Caco-2 (cell line): ENCODE data around the gene CDH6. TPM values are rescaled to one million over a fixed set of nuclear protein-coding genes. Genes with fewer than 3 reads are reported as not detected.

Experiments used
- BruUV-seq: library from RNA; stranded (reverse); fragments of 400-500 nt; replicated peaks from 2 replicates; lab custom pipeline; 2021; lab: Mats Ljungman, UMichigan
- CTCF ChIA-PET: fragments of 300-600 bp; sonication (Branson Sonifier 250); formaldehyde crosslinking; loops from one replicate; lab custom pipeline; 2022; ENCODE audit warnings: antibody characterized with exemption; lab: Charles Lee
- POLR2A ChIA-PET: fragments of 300-600 bp; sonication (Branson Sonifier 250); formaldehyde crosslinking; loops from one replicate; lab custom pipeline; 2022; ENCODE audit warnings: antibody characterized with exemption; lab: Charles Lee
- DNase-seq, 2 experiments: peaks; one replicate each; pipeline versions ENCODE4 v3.0.0 to v3.0.0-alpha.2; 2020 to 2022
- H3K27me3 ChIP-seq: replicated peaks from 2 replicates; pipeline ENCODE4 v1.6.0; 2011; ENCODE audit warnings: low read length; ENCODE audit not compliant: control insufficient read depth, insufficient read depth
- H3K36me3 ChIP-seq: 2 replicates; pipeline ENCODE4 v1.5.1; 2011; ENCODE audit warnings: low read length; ENCODE audit not compliant: control insufficient read depth, insufficient read depth
- H3K4me1 ChIP-seq: fragments of 250-450 bp; sonication (Bioruptor Pico); 2 replicates; pipeline ENCODE4 v1.5.1; 2020; ENCODE audit warnings: mild to moderate bottlenecking
- H3K4me3 ChIP-seq: 2 replicates; pipeline ENCODE4 v1.5.1; 2011; ENCODE audit warnings: low read depth, mild to moderate bottlenecking, control low read depth, low read length
- H3K9me3 ChIP-seq: fragments of 250-450 bp; sonication (Bioruptor Pico); 2 replicates; pipeline ENCODE4 v1.5.1; 2020; ENCODE audit warnings: mild to moderate bottlenecking, moderate library complexity
- H3K27ac Mint-ChIP-seq: one replicate; pipeline ENCODE4 v1.8.0; 2022; ENCODE audit warnings: mixed read lengths; ENCODE audit not compliant: unreplicated experiment
- H3K27me3 Mint-ChIP-seq: one replicate; pipeline ENCODE4 v1.8.0; 2022; ENCODE audit warnings: mixed read lengths; ENCODE audit not compliant: insufficient read depth, unreplicated experiment
- H3K36me3 Mint-ChIP-seq: one replicate; pipeline ENCODE4 v1.8.0; 2022; ENCODE audit warnings: mild to moderate bottlenecking, mixed read lengths; ENCODE audit not compliant: insufficient read depth, unreplicated experiment
- H3K4me1 Mint-ChIP-seq: one replicate; pipeline ENCODE4 v1.8.0; 2022; ENCODE audit warnings: low read depth, mixed read lengths; ENCODE audit not compliant: unreplicated experiment
- H3K4me3 Mint-ChIP-seq: one replicate; pipeline ENCODE4 v1.8.0; 2022; ENCODE audit warnings: mild to moderate bottlenecking, moderate library complexity, mixed read lengths; ENCODE audit not compliant: unreplicated experiment
- H3K9me3 Mint-ChIP-seq: one replicate; pipeline ENCODE4 v1.8.0; 2022; ENCODE audit warnings: mixed read lengths; ENCODE audit not compliant: unreplicated experiment
- intact Hi-C: fragments of 100-400 bp; cut with micrococcal nuclease; formaldehyde crosslinking; loops from one replicate; pipeline ENCODE4 v1.10.0; 2022; ENCODE audit not compliant: unreplicated experiment
- total RNA-seq: library from RNA; stranded (reverse); gene quantifications from 2 replicates; pipeline ENCODE4 v1.2.3, GENCODE V29; 2022
- TF ChIP-seq, protein P1 (sequence below), 2 experiments: fragments of 200-600 bp in 1 of 2; IDR thresholded peaks; 1 replicate in 1 of 2; 2 replicates in 1 of 2; pipeline versions ENCODE4 v1.5.1 to v1.8.0; 2011 to 2022; ENCODE audit warnings: antibody characterized with exemption in 1 of 2, control low read depth in 1 of 2, inconsistent platforms in 1 of 2, low read depth in 1 of 2, low read length in 1 of 2, mild to moderate bottlenecking in 1 of 2, moderate library complexity in 1 of 2; ENCODE audit not compliant: insufficient read depth in 1 of 2, severe bottlenecking in 1 of 2, unreplicated experiment in 1 of 2

CDH6 gene
- total RNA-seq, 1 experiment from 2014 or later = 18.0 TPM

GRCh38 chr5:31158686-31159085 is 34.8 kb upstream of the CDH6 start:
- H3K4me1 Mint-ChIP-seq = peaks cover 33% of the 10 kb centered on the region
- no peak overlapping the region for H3K4me3 Mint-ChIP-seq
- no peak for DNase-seq
- H3K9me3 ChIP-seq = no peaks in the 10 kb centered on the region
- no peaks in the 10 kb centered on the region for H3K36me3 ChIP-seq
- ChIA-PET CTCF (no interaction called here), POLR2A (no interaction called here)
- no peaks in the 10 kb centered on the region for H3K9me3 Mint-ChIP-seq
- intact Hi-C loops = no loop called here
- no peaks in the 10 kb centered on the region for H3K27me3 ChIP-seq
- H3K27me3 Mint-ChIP-seq = no peaks in the 10 kb centered on the region
- H3K27ac Mint-ChIP-seq = no peak overlapping the region
- peaks cover 33% of the 10 kb centered on the region for H3K4me1 ChIP-seq
- no peak overlapping the region for H3K4me3 ChIP-seq
- TF ChIP-seq, protein P1, sequence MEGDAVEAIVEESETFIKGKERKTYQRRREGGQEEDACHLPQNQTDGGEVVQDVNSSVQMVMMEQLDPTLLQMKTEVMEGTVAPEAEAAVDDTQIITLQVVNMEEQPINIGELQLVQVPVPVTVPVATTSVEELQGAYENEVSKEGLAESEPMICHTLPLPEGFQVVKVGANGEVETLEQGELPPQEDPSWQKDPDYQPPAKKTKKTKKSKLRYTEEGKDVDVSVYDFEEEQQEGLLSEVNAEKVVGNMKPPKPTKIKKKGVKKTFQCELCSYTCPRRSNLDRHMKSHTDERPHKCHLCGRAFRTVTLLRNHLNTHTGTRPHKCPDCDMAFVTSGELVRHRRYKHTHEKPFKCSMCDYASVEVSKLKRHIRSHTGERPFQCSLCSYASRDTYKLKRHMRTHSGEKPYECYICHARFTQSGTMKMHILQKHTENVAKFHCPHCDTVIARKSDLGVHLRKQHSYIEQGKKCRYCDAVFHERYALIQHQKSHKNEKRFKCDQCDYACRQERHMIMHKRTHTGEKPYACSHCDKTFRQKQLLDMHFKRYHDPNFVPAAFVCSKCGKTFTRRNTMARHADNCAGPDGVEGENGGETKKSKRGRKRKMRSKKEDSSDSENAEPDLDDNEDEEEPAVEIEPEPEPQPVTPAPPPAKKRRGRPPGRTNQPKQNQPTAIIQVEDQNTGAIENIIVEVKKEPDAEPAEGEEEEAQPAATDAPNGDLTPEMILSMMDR (IDR thresholded peaks at IDR 0.05; ENCODE audit: insufficient read depth in 1 of 2, low read depth in 1 of 2, low read length in 1 of 2, severe bottlenecking in 1 of 2, unreplicated experiment in 1 of 2) = no peak
- no TSS peak for BruUV-seq
- no peaks in the 10 kb centered on the region for H3K36me3 Mint-ChIP-seq

DNA sequence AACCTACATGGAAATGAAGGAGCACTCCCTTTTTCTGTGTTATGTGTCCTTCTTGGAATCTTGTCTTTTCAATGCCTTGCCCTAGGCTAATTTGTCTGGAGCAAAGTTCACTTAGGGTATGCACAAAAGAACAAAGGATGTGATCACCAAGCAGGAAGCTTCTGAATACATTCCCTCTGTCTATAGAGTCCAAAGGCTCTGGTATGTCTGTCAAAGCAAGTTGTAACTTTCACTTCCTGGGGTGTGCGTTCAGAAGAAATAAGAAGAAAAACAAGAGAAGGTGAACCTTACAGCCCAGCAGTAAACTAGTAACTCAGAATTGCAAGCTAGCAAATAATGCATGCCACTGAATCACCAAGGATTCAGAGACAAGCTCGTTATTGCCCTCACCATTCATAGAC is 31.7 kb upstream of the CDH6 start:
- TF ChIP-seq, protein P1 (IDR thresholded peaks at IDR 0.05; ENCODE audit: insufficient read depth in 1 of 2, low read depth in 1 of 2, low read length in 1 of 2, severe bottlenecking in 1 of 2, unreplicated experiment in 1 of 2) = no peak
- ChIA-PET POLR2A (no interaction called here), CTCF (interaction anchor here (0.9 to 1.2 kb wide), 3 partner anchors 25 to 141 kb away, joined by 3 read pairs; no protein-coding TSS in a partner anchor)
- Histone ChIP-seq H3K4me3 (no peak overlapping the region), H3K36me3 (no peaks in the 10 kb centered on the region), H3K9me3 (no peaks in the 10 kb centered on the region), H3K4me1 (peaks cover 28% of the 10 kb centered on the region), H3K27me3 (no peaks in the 10 kb centered on the region)
- peaks cover 33% of the 10 kb centered on the region for H3K4me1 Mint-ChIP-seq
- no peaks in the 10 kb centered on the region for H3K27me3 Mint-ChIP-seq
- H3K27ac Mint-ChIP-seq = peak overlapping the region; percentile 77
- DNase-seq = peak; percentile 63 to 79
- H3K4me3 Mint-ChIP-seq = peak overlapping the region; percentile 67
- BruUV-seq = no TSS peak
- H3K36me3 Mint-ChIP-seq = no peaks in the 10 kb centered on the region
- intact Hi-C loops = loop anchor here (1.0 to 2.0 kb wide), 7 partner anchors 8 to 140 kb away; partner anchors contain the start of gene CDH6
- H3K9me3 Mint-ChIP-seq = no peaks in the 10 kb centered on the region

DNA sequence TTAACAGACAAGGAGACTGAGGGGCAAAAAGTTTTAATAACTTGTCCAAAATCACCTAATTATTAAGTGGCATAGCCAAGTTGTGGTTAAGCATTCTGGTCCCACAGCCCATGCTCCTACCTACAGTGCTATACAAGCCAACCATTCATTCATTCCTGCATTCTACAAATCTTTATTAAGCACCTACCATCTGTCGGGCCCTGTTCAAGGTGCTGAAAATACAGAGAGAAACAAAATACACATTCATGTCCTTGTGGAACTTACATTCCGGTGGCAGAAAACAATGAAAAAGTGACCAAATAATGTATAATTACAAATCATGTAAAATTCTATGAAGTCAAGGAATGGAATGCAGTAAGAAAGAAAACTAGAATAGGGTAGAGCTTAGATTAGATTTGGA is 27.8 kb upstream of the CDH6 start:
- Histone ChIP-seq H3K4me3 (no peak overlapping the region), H3K9me3 (no peaks in the 10 kb centered on the region), H3K27me3 (no peaks in the 10 kb centered on the region; the same call in 1 of the 2 replicates), H3K4me1 (peaks cover 18% of the 10 kb centered on the region), H3K36me3 (no peaks in the 10 kb centered on the region)
- POLR2A ChIA-PET = no interaction called here
- intact Hi-C loops = no loop called here
- Mint-ChIP-seq H3K9me3 (no peaks in the 10 kb centered on the region), H3K27me3 (no peaks in the 10 kb centered on the region), H3K27ac (no peak overlapping the region), H3K4me1 (peaks cover 15% of the 10 kb centered on the region), H3K4me3 (no peak overlapping the region), H3K36me3 (no peaks in the 10 kb centered on the region)
- CTCF ChIA-PET = no interaction called here
- BruUV-seq = no TSS peak
- TF ChIP-seq, protein P1 (IDR thresholded peaks at IDR 0.05; ENCODE audit: insufficient read depth in 1 of 2, low read depth in 1 of 2, low read length in 1 of 2, severe bottlenecking in 1 of 2, unreplicated experiment in 1 of 2) = no peak
- DNase-seq = no peak
